ENCODE data around the gene DHRS7.
"Not testable (repeated sequence)": the region's sequence is repeated elsewhere in the genome, so short reads cannot be mapped to it uniquely, and the experiment has no call there.

Gene DHRS7

DNA sequence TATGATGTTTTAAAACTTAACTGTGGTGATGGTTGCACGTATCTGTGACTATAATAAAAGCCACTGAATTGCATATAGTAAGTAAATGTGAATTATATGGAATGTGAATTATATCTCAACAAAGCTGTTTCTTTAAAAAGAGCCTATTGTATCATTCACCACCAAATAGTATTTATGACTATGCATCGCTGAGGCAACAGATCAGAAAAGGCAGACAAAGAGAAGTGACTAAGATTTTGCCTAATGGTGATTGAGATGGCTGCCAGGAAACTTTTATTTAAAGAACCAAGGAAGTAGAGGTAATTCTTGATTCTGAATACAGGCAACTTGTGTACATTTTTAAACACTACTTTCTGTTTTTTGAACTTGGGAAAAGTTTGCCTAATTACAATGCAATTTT, 31.7 kb downstream of the DHRS7 start:
- DNase-seq = no peak

DNA sequence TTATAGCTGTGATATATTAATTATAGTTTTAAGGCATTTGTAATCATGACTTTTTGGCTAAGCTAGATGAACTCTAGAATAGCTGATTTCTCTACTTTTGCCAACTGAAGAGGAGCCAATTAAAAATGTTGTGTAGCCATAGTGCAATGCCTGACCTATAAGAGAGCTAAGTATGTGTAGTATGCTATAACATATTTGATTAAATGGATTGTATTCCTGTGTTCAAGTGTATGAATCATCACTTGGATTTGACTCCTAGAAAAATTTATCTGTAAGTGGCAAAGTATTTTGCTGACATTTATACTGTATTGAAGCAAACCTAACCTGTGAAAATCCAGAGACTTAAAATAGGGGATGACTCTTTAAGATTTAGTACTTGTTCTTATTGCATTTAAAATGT, 39.3 kb downstream of the DHRS7 start:
- DNase-seq = no peak

GRCh38 chr14:60116181-60116580, 49.0 kb downstream of the DHRS7 start:
- DNase-seq = no peak

- no peak for DNase-seq
Observed at GRCh38 chr14:60114881-60115280, 50.3 kb downstream of the DHRS7 start.

DNA sequence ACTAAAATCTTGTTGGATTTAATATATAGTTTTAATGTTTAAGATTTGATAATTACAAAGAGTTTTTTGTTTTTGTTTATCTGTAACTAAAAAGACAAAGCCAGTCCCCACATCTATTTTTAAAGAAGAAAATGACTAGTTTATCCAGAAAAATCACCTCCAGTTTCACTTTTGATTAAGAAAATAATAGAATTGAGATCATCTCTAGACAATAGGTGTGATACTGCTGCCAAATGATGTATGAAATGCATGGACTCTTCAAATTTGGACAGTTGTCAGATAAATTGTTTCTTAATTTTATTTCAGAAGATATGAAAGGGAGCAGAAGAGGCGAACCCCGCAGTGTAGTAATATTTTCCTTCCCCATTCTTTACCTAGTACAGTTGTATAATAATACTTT, 53.5 kb downstream of the DHRS7 start:
- no peak for DNase-seq

DNA sequence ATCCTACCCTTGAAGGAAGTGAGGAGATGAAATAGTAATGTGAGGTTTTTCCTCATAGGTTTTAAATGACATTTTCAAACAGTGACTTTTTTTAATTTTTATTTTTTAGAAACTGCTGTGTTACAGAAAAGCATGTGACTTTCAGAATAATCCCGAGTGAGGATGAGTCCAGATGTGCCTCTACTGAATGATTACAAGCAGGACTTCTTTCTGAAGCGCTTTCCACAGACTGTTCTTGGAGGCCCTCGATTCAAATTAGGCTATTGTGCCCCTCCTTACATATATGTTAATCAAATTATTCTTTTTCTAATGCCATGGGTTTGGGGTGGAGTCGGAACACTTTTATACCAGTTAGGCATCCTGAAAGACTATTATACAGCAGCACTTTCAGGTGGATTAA, 57.7 kb downstream of the DHRS7 start:
- no peak for DNase-seq

GRCh38 chr14:60106339-60106738, 58.9 kb downstream of the DHRS7 start:
- DNase-seq = no peak

DNA sequence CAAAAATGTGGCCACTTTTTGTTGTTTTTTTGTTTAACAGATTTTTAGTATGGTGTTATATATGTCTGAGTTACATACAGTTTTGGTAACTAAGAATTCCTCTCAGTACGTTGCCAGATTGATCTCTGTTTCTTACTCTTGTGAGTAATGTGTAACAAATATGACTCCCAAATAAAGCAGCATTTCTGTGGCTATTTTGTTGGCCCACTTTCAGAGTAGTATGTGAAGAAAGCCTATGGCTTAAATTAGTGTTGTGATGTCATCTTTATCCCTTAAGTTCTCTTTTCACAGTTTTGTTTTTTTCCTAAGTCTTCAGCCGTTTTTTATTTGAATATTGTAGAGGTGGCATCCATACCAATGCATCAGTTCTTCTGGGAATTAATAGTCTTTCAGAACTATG, 62.8 kb downstream of the DHRS7 start:
- no peak for DNase-seq

DNA sequence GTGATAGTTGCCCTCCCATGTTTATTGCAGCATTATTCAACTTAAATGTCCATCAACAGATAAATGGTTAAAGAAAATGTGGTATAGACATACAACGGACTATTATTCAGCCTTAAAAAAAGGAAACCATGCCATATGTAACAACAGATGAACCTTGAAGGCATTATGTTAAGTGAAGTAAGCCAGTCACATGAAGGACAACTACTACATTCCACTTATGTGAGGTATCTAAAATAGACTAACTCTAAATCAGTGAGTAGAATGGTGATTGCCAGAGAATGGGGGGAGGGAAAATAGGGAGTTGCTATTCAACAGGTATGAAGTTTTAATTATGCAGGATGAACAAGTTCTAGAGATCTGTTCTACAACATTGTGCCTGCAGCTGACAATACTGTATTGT, 63.4 kb downstream of the DHRS7 start:
- no peak for DNase-seq

- not testable (repeated sequence) for DNase-seq
Observed at GRCh38 chr14:60099855-60100254, 65.3 kb downstream of the DHRS7 start.

- no peak for DNase-seq
Observed at GRCh38 chr14:60097974-60098373, 67.2 kb downstream of the DHRS7 start.

DNA sequence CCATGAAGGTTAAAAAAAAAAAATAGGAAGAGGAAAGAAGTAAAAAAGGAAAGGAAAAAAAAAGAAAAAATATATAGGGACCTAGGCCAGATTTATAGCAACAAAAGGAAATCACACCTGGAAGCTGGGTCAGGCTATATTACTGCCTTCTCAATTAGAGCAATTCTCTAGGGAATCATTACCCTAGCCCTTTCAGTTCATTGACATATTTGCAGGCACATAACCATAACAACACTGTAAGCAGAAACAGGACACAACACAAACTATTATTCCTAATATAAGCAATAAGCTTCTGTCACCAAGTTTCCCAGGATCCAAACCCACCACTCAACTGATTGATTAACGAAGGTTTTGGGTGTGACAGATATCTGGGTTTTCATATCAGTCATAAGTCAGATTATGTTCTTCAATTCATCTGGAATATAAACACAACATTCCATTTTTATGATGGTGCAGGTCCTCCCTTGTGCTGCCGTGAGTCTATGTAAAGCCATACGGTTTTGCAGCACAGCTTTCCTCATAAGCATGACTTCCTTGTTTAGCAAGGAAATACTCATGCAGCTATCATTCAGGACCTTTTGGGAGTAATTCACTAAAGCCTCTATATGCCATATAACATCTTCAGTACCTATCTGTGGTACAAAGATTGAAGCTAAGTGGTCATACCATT, 69.3 kb downstream of the DHRS7 start:
- DNase-seq = no peak

DNA sequence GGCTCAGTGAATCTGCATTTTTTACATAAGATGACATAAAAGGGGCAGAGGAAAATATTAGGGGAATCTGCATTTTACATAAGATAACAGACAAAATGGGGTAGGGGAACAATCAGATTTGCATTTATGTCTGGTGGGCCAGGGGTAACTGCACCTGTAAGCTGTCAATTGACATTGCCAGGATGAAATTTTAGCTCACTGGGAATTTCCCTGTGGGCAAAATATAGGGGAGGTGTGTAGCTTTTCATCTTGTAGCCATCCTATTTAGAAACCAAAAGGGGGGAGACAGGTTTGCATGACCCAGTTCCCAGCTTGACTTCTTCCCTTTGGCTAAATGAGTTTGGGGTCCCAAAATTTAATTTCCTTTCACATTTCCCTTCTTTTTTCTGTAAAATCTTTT, 70.0 kb downstream of the DHRS7 start:
- no peak for DNase-seq

- no peak for DNase-seq
Observed at GRCh38 chr14:60094306-60094897, 70.8 kb downstream of the DHRS7 start.

Data from NCI-H1092 (cell line).